Effector CD4-positive, alpha-beta T cell (primary cell): ENCODE results near the gene DNAAF2.
"Not testable (repeated sequence)": the region's sequence is repeated elsewhere in the genome, so short reads cannot be mapped to it uniquely, and the experiment has no call there.

Experiments used
- DNase-seq: peaks from one replicate; pipeline ENCODE4 v3.0.0-alpha.2; 2020
- total RNA-seq: gene quantifications from one replicate; lab custom pipeline; 2026; lab: John Stamatoyannopoulos, UW

Gene DNAAF2, protein sequence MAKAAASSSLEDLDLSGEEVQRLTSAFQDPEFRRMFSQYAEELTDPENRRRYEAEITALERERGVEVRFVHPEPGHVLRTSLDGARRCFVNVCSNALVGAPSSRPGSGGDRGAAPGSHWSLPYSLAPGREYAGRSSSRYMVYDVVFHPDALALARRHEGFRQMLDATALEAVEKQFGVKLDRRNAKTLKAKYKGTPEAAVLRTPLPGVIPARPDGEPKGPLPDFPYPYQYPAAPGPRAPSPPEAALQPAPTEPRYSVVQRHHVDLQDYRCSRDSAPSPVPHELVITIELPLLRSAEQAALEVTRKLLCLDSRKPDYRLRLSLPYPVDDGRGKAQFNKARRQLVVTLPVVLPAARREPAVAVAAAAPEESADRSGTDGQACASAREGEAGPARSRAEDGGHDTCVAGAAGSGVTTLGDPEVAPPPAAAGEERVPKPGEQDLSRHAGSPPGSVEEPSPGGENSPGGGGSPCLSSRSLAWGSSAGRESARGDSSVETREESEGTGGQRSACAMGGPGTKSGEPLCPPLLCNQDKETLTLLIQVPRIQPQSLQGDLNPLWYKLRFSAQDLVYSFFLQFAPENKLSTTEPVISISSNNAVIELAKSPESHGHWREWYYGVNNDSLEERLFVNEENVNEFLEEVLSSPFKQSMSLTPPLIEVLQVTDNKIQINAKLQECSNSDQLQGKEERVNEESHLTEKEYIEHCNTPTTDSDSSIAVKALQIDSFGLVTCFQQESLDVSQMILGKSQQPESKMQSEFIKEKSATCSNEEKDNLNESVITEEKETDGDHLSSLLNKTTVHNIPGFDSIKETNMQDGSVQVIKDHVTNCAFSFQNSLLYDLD
- 101 reads per million, percentile 83 among the genes with 10 or more reads in this experiment for total RNA-seq

DNA sequence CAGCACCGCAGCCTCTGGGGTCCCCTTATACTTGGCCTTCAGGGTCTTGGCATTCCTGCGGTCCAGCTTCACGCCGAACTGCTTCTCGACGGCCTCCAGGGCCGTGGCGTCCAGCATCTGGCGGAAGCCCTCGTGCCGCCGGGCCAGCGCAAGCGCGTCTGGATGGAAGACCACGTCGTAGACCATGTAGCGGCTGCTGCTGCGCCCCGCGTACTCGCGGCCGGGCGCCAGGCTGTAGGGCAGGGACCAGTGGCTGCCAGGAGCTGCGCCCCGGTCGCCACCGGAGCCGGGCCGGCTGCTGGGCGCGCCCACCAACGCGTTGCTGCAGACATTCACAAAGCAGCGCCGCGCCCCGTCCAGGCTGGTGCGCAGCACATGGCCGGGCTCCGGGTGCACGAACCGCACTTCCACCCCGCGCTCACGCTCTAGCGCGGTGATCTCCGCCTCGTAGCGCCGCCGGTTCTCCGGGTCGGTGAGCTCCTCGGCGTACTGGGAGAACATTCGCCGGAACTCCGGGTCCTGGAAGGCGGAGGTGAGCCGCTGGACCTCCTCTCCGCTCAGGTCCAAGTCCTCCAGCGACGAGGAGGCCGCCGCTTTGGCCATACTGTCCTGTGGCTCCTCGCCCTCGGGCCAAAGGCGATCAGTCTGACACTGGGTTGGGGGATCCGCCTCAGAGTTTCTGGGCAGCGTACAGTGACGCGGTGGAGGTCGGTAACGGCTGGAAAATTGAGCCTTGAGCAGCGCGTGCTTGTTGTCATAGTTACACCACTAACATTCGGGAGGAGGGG lies at the start of gene DNAAF2:
TSS of gene DNAAF2 (minus strand) at position 698 of the 788 bp plus-strand sequence. CDS start at position 603, 95 bp downstream.
- DNase-seq = peak; percentile 60

DNA sequence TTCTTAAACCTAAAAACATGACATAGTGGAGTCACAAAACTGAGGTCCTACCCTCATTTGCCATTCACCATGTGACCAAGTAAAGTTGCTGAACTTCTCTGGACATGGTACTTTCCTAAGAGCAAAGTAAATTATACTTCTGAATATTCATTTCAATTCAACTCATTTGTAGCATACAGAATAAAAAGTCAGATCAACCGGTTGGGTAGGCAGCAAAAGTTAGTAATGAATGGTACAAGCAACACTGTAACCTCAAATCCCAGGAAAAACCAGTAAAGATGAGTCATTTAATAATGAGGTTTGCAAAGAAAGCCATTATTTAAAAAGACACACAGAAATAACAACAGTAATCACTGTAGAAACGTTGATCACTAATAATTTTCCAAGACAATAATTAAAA lies 44.2 kb upstream of the DNAAF2 start:
- DNase-seq = no peak

DNA sequence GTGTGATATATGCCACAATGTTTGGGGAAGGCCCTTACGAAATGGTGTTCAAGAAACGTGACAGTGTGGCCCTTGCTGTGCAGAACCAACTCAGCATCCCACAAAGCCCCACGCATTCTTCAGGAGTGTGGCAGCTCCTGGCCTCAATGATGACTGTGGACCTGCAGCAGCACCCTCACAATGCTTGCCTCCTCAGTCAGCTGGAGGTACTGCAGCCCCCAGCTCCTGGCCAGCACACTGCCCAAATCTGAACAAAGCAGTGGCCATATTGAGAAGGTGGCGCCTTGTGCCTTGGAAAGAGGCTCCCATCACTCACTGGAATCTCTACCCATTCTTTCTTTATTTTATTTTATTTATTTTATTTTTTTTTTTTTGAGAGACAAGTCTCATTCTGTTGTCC lies 42.6 kb upstream of the DNAAF2 start:
- DNase-seq = no peak

DNA sequence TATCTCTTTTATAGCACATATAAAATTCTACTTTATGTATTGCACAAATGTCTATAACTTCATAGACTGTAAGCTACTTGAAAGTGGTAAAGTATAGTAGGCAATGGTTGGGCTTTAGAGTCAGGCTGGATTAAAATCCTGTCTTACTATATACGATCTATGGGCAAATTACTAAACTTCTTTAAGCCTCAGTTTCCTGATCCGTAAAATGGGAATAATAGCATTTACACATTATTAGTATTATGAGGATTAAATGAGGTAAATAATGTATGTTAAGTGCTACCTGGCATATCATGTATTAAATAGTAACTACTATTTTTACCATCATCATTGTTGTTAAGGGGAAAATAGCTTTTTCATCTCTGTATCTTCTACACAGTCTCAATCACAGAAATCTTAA lies 38.5 kb upstream of the DNAAF2 start:
- no peak for DNase-seq

DNA sequence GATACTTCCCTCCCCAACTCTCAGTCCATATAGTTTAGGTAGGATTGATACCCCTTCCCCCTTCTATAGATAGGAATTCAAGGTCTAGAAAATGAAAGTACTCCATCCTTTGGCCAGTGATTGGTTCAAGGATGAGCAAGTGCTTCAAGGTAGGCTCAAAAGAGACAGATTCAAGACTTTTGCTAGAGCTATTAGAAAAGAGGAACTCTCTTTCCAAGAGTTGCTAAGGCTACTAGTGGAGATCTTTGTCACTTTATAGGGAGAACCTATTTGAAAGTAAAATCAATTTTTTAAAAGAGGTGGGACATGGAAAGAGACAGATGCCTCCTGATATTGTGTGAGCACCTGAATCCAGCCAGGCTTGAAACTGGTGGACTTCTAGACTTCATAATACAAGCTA lies 35.4 kb upstream of the DNAAF2 start:
- no peak for DNase-seq

DNA sequence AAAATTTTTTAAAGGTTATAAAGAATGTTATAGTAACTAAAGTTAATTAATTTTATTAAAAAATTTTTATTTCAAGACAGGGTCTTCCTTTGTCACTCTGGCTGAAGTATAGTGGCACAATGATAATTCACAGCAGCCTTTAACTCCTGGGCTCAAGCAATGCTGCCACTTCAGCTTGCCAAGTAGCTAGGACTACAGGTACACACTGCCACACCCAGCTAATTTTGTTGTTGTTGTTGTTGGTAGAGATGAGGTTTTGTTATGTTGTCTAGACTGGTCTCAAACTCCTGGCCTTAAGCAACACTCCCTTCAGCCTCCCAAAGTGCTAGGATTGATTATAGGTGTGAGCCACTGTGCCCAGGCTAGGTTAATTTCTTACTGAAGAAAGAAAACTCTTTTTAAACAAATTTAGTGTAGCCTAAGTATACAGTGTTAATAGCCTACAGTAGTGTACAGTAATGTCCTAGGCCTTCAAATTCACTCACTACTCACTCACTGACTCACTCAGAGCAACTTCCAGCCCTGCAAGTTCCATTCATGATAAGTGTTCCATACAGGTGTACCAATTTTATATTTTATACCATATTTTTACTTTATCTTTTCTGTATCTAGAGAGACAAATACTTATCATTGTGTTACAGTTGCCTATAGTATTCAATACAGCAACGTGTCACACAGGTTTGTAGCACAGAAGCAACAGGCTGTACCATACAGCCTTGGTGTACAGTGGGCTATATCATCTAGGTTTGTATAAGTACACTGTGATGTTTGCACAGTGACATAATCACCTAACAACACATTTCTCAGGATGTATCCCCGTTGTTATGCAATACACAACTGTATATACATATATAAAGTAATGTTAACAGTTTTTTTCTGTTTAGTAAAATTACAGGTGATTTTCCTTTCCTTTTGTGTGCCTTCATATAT lies 24.7 kb upstream of the DNAAF2 start:
- no peak for DNase-seq

DNA sequence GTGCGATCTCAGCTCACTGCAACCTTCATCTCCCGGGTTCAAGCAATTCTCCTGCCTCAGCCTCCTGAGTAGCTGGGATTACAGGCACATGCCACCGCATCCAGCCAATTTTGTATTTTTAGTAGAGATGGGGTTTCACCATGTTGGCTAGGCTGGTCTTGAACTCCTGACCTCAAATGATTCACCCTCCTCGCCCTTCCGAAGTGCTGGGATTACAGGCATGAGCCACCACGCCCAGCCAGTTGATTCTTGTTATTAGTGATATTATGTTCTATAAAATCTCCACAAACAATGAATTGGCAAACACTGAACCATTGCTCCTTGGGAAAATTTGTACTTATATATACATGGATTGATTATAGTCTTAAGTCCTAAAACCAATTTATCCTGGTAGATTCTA lies 22.5 kb upstream of the DNAAF2 start:
- DNase-seq = not testable (repeated sequence)

DNA sequence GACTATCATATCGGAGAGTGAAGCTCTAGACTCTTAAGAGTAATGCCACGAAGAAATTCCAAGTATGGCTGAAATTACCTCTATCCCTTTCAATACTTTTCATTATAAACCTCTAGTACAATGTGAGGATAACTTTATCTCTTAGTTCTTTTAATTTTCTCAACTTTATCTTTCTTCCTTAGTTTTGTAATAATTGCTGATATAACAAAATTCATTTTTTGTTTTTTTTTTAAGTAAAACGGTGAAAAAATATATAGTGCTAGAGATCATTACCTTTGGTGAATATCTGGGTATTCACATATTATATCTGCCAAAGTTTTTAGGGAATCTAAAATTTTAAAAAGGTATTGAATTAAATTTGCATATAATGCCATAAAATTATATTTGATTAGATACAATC lies 19.5 kb upstream of the DNAAF2 start:
- DNase-seq = no peak

DNA sequence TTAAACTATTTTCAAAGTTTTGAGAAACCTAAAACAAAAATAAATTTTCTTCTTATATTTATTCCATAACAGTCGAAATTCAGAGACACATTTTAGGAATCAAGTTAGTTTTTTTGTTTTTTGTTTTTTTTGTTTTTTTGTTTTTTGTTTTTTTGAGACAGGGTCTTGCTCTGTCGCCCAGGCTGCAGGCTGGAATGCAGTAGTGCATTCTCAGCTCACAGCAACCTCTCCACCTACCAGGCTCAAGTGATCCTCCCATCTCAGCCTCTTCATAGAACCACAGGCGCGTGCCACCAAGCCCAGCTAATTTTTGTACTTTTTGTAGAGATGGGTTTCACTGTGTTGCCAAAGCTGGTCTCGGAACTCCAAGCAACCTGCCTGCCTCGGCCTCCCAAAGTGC lies 18.5 kb upstream of the DNAAF2 start:
- DNase-seq = no peak

DNA sequence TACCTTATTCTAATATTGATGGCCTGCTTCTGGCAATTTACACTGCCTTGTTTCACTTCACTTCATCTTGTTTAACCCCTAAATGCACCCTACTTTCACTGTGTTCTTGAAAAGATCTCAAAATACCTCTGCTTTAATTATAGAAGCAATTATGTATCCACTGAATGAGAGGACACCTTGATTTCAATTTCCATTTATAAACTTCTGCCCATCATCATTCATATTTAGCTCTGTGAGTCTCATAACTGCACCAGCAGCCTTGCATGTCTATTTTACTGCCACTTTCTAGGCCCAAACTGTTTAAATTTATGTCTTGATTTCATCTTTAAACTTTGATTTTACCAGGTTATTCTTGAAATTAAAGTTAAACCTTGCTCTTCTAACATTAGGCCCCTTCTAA lies 7.1 kb upstream of the DNAAF2 start:
- no peak for DNase-seq

DNA sequence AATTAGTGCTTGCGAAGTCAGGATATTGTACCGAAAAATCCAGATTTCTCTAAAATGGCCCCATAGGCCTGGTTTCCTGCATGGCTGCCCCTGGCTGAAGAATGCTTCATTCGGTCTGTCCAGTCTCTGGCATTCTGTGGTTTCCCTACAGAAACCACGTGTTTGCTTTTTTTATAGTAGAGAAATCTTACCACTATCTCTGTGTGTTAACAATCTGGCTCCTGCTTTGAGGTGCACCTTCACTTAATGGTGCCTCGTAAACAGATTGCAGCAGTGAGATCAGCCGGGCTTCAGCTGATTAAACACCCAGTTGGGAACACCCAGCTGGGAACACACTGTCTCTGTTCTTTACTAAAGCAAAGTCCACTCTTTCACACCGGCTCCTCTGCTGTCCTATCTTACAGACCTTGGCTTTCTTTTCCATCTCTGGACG lies 6.7 kb upstream of the DNAAF2 start:
- no peak for DNase-seq

DNA sequence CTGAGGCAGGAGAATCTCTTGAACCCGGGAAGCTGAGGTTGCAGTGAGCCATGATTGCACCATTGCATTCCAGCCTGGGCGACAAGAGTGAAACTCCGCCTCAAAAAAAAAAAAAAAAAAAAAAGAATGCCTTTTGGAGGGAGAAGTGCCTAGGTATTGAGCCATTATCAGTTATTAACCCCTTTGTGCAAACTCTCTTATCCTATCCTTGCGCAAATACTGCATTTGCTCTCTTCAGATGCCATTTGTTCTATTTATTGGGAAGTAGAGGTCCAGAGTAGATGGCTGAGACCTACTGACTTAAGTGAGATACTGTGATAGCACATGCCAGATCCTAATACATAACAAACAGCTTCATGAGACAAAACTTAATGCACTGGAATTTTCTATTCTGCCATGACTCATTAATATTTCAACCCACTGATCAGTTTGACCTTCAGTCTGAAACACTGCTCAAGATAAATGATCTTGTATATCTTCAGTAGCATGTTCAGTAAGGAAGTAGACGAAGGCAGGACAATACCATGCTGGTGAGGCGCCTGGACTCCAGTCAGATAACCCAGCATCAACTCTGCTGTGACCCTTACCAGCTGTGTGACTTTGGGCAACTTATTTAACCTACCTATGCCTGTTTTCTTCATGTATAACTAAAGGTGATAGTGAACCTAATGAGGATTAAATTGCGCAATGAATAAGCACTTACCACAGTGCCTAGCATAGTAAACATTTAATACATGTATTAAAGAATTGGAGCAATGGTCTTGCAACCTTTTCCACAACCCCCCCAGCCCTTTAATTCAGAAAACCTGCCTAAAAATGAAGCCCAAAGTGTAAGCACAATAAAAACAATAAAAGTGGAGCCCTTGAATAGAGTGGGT lies 5.7 kb upstream of the DNAAF2 start:
- DNase-seq = no peak

DNA sequence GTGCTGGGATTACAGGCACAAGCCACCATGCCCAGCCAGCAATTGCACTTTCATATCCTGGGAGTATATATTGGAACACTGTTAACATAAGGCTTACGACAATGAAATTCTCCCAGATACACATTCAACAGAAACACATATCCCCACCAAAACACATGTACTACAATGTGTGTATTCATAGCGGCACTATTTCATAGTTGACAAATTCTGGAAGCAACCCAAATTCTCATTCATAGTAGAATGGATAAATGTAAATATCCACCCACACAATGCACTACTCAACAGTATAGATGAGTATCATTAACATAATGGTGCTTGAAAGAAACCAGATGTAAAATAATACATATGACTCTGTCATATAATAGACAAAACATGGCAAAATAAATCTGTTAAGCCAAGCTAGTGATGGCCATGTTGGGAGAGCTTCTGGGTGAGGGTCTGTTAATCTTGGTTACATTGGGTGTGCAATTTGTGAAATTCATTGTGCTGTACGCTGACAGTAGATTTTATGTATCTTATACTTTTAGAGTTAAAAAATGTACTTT lies 2.6 kb upstream of the DNAAF2 start:
- DNase-seq = no peak

DNA sequence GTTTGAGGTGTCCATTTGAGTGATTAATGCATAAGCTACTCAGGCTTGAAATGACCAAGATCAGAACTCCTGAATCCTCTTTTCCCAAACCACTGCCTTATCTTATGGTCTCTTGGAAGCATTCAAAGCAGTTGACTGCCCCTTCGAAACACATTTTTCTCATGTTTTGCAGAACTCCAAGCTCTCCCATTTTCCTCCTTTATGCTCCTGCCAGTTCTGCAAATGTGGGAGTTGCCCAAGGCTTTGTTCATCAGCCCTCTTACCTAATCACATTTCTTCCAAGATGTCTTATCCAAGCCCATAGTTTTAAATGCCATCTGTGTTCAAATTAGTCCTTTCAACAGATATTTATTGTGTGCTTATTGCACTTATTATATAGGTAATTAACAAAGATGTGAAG lies 1.8 kb upstream of the DNAAF2 start:
- no peak for DNase-seq

DNA sequence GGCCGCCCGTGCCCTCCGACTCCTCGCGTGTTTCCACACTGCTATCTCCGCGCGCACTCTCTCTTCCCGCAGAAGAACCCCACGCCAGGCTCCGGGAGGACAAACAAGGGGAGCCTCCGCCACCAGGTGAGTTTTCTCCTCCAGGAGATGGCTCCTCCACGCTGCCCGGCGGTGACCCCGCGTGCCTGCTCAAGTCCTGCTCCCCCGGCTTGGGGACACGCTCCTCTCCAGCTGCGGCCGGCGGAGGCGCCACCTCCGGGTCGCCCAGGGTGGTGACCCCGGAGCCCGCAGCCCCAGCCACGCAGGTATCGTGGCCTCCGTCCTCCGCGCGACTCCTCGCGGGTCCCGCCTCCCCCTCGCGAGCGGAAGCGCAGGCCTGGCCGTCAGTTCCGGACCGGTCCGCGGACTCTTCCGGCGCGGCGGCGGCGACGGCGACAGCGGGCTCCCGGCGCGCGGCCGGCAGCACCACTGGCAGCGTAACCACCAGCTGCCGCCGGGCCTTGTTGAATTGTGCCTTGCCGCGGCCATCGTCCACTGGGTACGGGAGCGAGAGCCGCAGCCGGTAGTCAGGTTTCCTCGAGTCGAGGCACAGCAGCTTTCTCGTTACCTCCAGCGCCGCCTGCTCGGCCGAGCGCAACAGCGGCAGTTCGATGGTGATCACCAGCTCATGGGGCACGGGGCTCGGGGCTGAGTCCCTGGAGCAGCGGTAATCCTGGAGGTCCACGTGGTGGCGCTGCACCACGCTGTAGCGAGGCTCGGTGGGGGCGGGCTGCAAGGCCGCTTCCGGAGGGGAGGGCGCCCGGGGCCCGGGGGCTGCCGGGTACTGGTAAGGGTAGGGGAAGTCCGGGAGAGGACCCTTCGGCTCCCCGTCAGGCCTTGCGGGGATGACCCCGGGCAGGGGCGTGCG lies 1.2 kb downstream of the DNAAF2 start:
- DNase-seq = peak; percentile 91

DNA sequence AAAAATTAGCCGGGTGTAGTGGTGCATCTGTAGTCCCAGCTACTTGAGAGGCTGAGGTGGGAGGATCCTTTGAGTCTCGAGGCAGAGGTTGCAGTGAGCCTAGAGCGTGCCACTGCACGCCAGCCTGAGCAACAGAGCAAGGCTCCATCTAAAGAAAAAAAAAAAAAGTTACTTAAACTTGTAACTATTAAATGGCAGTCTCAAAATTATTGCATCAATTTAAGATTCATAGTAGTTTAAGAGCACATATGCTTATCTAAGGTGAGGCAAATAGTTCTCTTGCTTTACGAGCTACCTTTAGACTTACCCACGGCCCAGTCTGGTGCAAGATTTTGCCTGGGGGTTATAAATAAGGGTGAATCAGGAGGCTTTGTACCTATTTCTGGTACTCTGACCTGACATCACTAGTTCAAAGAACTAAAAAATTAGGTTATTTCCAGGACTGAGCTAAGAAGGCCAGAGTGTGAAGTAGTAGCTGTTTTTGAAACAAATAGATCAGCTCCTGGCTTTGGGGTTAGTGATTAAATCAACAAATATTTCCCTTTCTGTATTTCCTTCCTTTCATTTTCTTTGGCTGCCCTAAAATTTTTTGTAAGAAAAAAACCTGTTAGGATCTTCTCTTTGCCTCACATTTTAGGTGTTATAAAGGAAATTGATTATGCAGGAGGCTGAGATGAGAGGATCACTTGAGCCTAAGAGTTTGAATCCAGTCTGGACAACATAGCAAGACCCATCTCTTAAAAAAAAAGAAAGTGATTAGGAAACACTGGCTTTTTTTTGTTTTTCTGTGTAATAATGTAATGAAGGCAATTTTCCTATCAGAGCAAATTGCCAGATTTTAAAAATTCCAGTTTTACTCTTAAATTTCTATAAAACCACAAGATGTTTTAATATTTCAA lies 10.9 kb downstream of the DNAAF2 start:
- peak; percentile 38 for DNase-seq

DNA sequence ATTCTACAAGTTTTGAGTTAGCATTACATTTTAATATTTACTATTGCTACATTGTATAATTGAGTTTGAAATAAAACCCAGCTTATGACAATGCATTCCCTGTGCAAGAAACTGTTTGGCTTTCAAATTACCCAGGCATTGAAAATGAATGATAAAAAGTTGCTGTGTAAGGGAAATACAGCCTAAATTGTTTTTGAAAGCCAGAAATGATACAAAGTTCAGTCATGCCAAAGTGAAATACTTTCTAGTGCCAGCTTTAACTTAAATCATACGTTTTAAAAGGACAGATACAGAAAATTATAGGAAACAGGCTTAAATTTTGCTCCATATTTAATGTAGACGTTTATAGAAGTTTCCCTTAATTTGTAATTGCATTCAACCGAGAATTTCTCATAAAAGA lies 11.7 kb downstream of the DNAAF2 start:
- no peak for DNase-seq

DNA sequence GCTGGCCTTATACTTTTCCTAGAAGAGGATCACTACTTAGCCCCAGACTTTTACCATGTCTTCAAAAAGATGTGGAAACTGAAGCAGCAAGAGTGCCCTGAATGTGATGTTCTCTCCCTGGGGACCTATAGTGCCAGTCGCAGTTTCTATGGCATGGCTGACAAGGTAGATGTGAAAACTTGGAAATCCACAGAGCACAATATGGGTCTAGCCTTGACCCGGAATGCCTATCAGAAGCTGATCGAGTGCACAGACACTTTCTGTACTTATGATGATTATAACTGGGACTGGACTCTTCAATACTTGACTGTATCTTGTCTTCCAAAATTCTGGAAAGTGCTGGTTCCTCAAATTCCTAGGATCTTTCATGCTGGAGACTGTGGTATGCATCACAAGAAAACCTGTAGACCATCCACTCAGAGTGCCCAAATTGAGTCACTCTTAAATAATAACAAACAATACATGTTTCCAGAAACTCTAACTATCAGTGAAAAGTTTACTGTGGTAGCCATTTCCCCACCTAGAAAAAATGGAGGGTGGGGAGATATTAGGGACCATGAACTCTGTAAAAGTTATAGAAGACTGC lies 12.9 kb downstream of the DNAAF2 start:
- DNase-seq = no peak
